H9 (cell line): ENCODE results near the gene RPS27L. TPM values are rescaled to one million over a fixed set of nuclear protein-coding genes. Genes with fewer than 3 reads are reported as not detected.

Experiments used
- DNase-seq: peaks from one replicate; pipeline ENCODE4 v3.0.0-alpha.2; 2017
- H2AFZ ChIP-seq: one replicate; pipeline ENCODE4 v1.6.1; 2013; ENCODE audit warnings: mild to moderate bottlenecking, low read length, control low read depth, moderate library complexity
- H2AK5ac ChIP-seq: 2 replicates; pipeline ENCODE4 v1.6.1; 2013; ENCODE audit warnings: low read length, control low read depth, mixed read lengths; ENCODE audit not compliant: insufficient read length
- H2BK120ac ChIP-seq: one replicate; pipeline ENCODE4 v1.6.1; 2013; ENCODE audit warnings: low read depth, mild to moderate bottlenecking, low read length, control low read depth, inconsistent platforms; ENCODE audit not compliant: poor library complexity, severe bottlenecking
- H2BK12ac ChIP-seq: 2 replicates; pipeline ENCODE4 v1.6.1; 2013; ENCODE audit warnings: low read length, control low read depth, mixed read lengths, low read depth; ENCODE audit not compliant: insufficient read length
- H2BK15ac ChIP-seq: 2 replicates; pipeline ENCODE4 v1.6.1; 2013; ENCODE audit warnings: low read depth, low read length, control low read depth
- H2BK20ac ChIP-seq: one replicate; pipeline ENCODE4 v1.6.1; 2013; ENCODE audit warnings: low read depth, mild to moderate bottlenecking, low read length, control low read depth, inconsistent platforms; ENCODE audit not compliant: poor library complexity, severe bottlenecking
- H2BK5ac ChIP-seq: 2 replicates; pipeline ENCODE4 v1.6.1; 2013; ENCODE audit warnings: low read length, control low read depth, mixed read lengths; ENCODE audit not compliant: insufficient read length
- H3K14ac ChIP-seq: 2 replicates; pipeline ENCODE4 v1.6.1; 2013; ENCODE audit warnings: low read length, control low read depth; ENCODE audit not compliant: insufficient read depth
- H3K18ac ChIP-seq: 2 replicates; pipeline ENCODE4 v1.6.1; 2013; ENCODE audit warnings: low read depth, mild to moderate bottlenecking, mixed read lengths, low read length, control low read depth; ENCODE audit not compliant: insufficient read length
- H3K23ac ChIP-seq: 2 replicates; pipeline ENCODE4 v1.6.1; 2013; ENCODE audit warnings: low read length, control low read depth, mixed read lengths, low read depth; ENCODE audit not compliant: insufficient read length
- H3K23me2 ChIP-seq: 2 replicates; pipeline ENCODE4 v1.6.1; 2013; ENCODE audit warnings: low read depth, mild to moderate bottlenecking, mixed read lengths, low read length, control low read depth; ENCODE audit not compliant: insufficient read length, poor library complexity, severe bottlenecking
- H3K27ac ChIP-seq: 2 replicates; pipeline ENCODE4 v1.5.1; 2013; ENCODE audit warnings: low read length, control low read depth, mixed read lengths, low read depth; ENCODE audit not compliant: insufficient read length
- H3K27me3 ChIP-seq: 2 replicates; pipeline ENCODE4 v1.6.1; 2013; ENCODE audit warnings: low read length, control low read depth, inconsistent platforms; ENCODE audit not compliant: insufficient read depth
- H3K4ac ChIP-seq: 2 replicates; pipeline ENCODE4 v1.6.1; 2013; ENCODE audit warnings: low read depth, mild to moderate bottlenecking, control low read depth, inconsistent platforms, low read length, moderate library complexity
- H3K4me1 ChIP-seq: 2 replicates; pipeline ENCODE4 v1.6.1; 2013; ENCODE audit warnings: low read length, control low read depth, inconsistent platforms; ENCODE audit not compliant: insufficient read depth
- H3K4me2 ChIP-seq: 2 replicates; pipeline ENCODE4 v1.6.1; 2013; ENCODE audit warnings: low read length, control low read depth, mixed read lengths; ENCODE audit not compliant: insufficient read length, insufficient read depth
- H3K56ac ChIP-seq: 2 replicates; pipeline ENCODE4 v1.6.1; 2013; ENCODE audit warnings: low read depth, mild to moderate bottlenecking, mixed read lengths, low read length, control low read depth; ENCODE audit not compliant: insufficient read length
- H3K79me1 ChIP-seq: 2 replicates; pipeline ENCODE4 v1.6.1; 2013; ENCODE audit warnings: low read depth, mild to moderate bottlenecking, moderate library complexity, low read length, control low read depth, inconsistent platforms; ENCODE audit not compliant: insufficient read depth, poor library complexity, severe bottlenecking
- H3K79me2 ChIP-seq: 2 replicates; pipeline ENCODE4 v1.6.1; 2013; ENCODE audit warnings: low read length, control low read depth, inconsistent platforms; ENCODE audit not compliant: insufficient read depth
- H3K9ac ChIP-seq: 2 replicates; pipeline ENCODE4 v1.6.1; 2013; ENCODE audit warnings: low read length, control low read depth, mixed read lengths; ENCODE audit not compliant: insufficient read length; ENCODE audit errors: extremely low read depth
- H3K9me3 ChIP-seq: one replicate; pipeline ENCODE4 v1.6.1; 2013; ENCODE audit warnings: low read depth, low read length, inconsistent platforms; ENCODE audit not compliant: control insufficient read depth
- H3T11ph ChIP-seq: one replicate; pipeline ENCODE4 v1.6.1; 2013; ENCODE audit warnings: mild to moderate bottlenecking, low read length, control low read depth, inconsistent platforms
- H4K20me1 ChIP-seq: one replicate; pipeline ENCODE4 v1.6.1; 2013; ENCODE audit not compliant: control insufficient read depth, insufficient read length, insufficient read depth
- H4K5ac ChIP-seq: 2 replicates; pipeline ENCODE4 v1.6.1; 2013; ENCODE audit warnings: low read depth, mild to moderate bottlenecking, mixed read lengths, low read length, control low read depth; ENCODE audit not compliant: insufficient read length
- H4K8ac ChIP-seq: replicated peaks from 2 replicates; pipeline ENCODE4 v1.6.1; 2013; ENCODE audit warnings: low read length, control low read depth, mixed read lengths, low read depth; ENCODE audit not compliant: insufficient read length
- H4K91ac ChIP-seq: 2 replicates; pipeline ENCODE4 v1.6.1; 2013; ENCODE audit warnings: low read depth, mild to moderate bottlenecking, moderate library complexity, mixed read lengths, low read length, control low read depth; ENCODE audit not compliant: insufficient read length
- H3K27ac Mint-ChIP-seq, 3 experiments: 2 replicates in 2 of 3; 3 replicates in 1 of 3; pipeline ENCODE4 v1.8.0; 2020 to 2021; ENCODE audit warnings: mixed read lengths in 3 of 3, mild to moderate bottlenecking in 1 of 3, moderate library complexity in 1 of 3
- H3K27me3 Mint-ChIP-seq: 2 replicates; pipeline ENCODE4 v1.8.0; 2021; ENCODE audit warnings: low read depth, mild to moderate bottlenecking, moderate library complexity, mixed read lengths
- H3K36me3 Mint-ChIP-seq, 3 experiments: 2 replicates in 2 of 3; 3 replicates in 1 of 3; pipeline ENCODE4 v1.8.0; 2020 to 2021; ENCODE audit warnings: low read depth in 3 of 3, mixed read lengths in 3 of 3; ENCODE audit not compliant: insufficient read depth in 1 of 3
- H3K4me1 Mint-ChIP-seq, 2 experiments: 2 replicates each; pipeline ENCODE4 v1.8.0; 2020; ENCODE audit warnings: mixed read lengths in 2 of 2
- H3K4me3 Mint-ChIP-seq, 2 experiments: 2 replicates in 1 of 2; 3 replicates in 1 of 2; pipeline ENCODE4 v1.8.0; 2020 to 2021; ENCODE audit warnings: mild to moderate bottlenecking in 2 of 2, mixed read lengths in 2 of 2, moderate library complexity in 1 of 2
- H3K9me3 Mint-ChIP-seq, 2 experiments: 2 replicates in 1 of 2; 3 replicates in 1 of 2; pipeline ENCODE4 v1.8.0; 2020; ENCODE audit warnings: mild to moderate bottlenecking in 2 of 2, mixed read lengths in 2 of 2, moderate library complexity in 1 of 2
- WGBS: extraction: QIAGEN DNeasy Blood & Tissue Kit; methylation state at CpG from one replicate; pipeline ENCODE4 v1.1.7; 2013; ENCODE audit warnings: missing lambda C conversion rate, low lambda C conversion rate, mixed read lengths; ENCODE audit not compliant: insufficient read length; ENCODE audit errors: extremely low coverage; 5-methylcytosine and 5-hydroxymethylcytosine counted together
- total RNA-seq: library from RNA; stranded (reverse); gene quantifications from 2 replicates; pipeline ENCODE4 v1.2.1, GENCODE V29; 2021
- TF ChIP-seq, protein P1 (sequence below): fragments of 200-600 bp; sonication (generic); conservative IDR thresholded peaks from 3 replicates; pipeline ENCODE4 v1.8.0; 2021; ENCODE audit warnings: antibody characterized with exemption, mild to moderate bottlenecking

RPS27L gene
- total RNA-seq, 1 experiment from 2014 or later, result 180 TPM

- TF ChIP-seq, protein P1, sequence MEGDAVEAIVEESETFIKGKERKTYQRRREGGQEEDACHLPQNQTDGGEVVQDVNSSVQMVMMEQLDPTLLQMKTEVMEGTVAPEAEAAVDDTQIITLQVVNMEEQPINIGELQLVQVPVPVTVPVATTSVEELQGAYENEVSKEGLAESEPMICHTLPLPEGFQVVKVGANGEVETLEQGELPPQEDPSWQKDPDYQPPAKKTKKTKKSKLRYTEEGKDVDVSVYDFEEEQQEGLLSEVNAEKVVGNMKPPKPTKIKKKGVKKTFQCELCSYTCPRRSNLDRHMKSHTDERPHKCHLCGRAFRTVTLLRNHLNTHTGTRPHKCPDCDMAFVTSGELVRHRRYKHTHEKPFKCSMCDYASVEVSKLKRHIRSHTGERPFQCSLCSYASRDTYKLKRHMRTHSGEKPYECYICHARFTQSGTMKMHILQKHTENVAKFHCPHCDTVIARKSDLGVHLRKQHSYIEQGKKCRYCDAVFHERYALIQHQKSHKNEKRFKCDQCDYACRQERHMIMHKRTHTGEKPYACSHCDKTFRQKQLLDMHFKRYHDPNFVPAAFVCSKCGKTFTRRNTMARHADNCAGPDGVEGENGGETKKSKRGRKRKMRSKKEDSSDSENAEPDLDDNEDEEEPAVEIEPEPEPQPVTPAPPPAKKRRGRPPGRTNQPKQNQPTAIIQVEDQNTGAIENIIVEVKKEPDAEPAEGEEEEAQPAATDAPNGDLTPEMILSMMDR, result no peak
- Histone ChIP-seq H3K9ac (no peak overlapping the region), H4K91ac (no peak overlapping the region), H2AK5ac (no peak overlapping the region), H4K5ac (no peak overlapping the region), H3K9me3 (no peaks in the 10 kb centered on the region), H3K4me1 (no peaks in the 10 kb centered on the region), H2BK5ac (no peak overlapping the region), H4K8ac (no peak overlapping the region), H2BK120ac (no peak overlapping the region), H4K20me1 (no peaks in the 10 kb centered on the region), H2BK15ac (no peak overlapping the region), H2BK12ac (no peak overlapping the region), H3K79me2 (no peaks in the 10 kb centered on the region), H3K56ac (no peak overlapping the region), H3K4me2 (no peak overlapping the region), H3K18ac (no peak overlapping the region), H3K4ac (no peak overlapping the region), H3K23ac (no peak overlapping the region), H3K23me2 (no peaks in the 10 kb centered on the region), H3K14ac (no peak overlapping the region), H2AFZ (no peak overlapping the region), H3K79me1 (no peaks in the 10 kb centered on the region), H3K27ac (no peak overlapping the region), H2BK20ac (no peak overlapping the region), H3T11ph (no peak overlapping the region), H3K27me3 (no peaks in the 10 kb centered on the region)
- Mint-ChIP-seq H3K4me1 (peaks cover 6 to 18% of the 10 kb centered on the region in 2 experiments), H3K9me3 (no peaks in the 10 kb centered on the region), H3K27ac (no peak overlapping the region), H3K27me3 (no peaks in the 10 kb centered on the region; the same call in 1 of the 2 replicates), H3K4me3 (no peak overlapping the region), H3K36me3 (no peaks in the 10 kb centered on the region)
- no peak for DNase-seq
- WGBS, result no CpG with 5 or more reads among the region's 3 CpGs
Measured at GRCh38 chr15:63176302-63176701, 19.0 kb upstream of the RPS27L start.
